Thyroid gland (tissue), 4 donors: ENCODE measurements around the gene KLF12. TPM values are rescaled to one million over a fixed set of nuclear protein-coding genes. Genes with fewer than 3 reads are reported as not detected.
A peak's percentile ranks its signal among the peaks of the same experiment; 100 is the strongest.

Source experiments
- DNase-seq, 2 donors: peaks; one replicate each; pipeline ENCODE4 v3.0.0-alpha.2; 2019
- H3K27ac ChIP-seq, 3 donors: fragments of 200-600 bp; sonication (generic); 1 replicate in 2 of 3; 2 replicates in 1 of 3; pipeline ENCODE4 v1.5.1; 2016 to 2019; ENCODE audit warnings: mild to moderate bottlenecking in 1 of 3, moderate library complexity in 1 of 3
- H3K27me3 ChIP-seq: fragments of 200-600 bp; sonication (generic); one replicate; pipeline ENCODE4 v1.5.1; 2019
- H3K36me3 ChIP-seq, 2 donors: fragments of 200-600 bp; sonication (generic); one replicate each; pipeline ENCODE4 v1.5.1; 2016 to 2019
- H3K4me1 ChIP-seq, 2 donors: fragments of 200-600 bp; sonication (generic); one replicate each; pipeline ENCODE4 v1.5.1; 2017 to 2019
- H3K4me3 ChIP-seq, 3 donors: fragments of 200-600 bp; sonication (generic); replicated peaks in 1 of 3; 1 replicate in 2 of 3; 2 replicates in 1 of 3; pipeline ENCODE4 v1.5.1; 2016; ENCODE audit warnings: mild to moderate bottlenecking in 1 of 3
- H3K9me3 ChIP-seq: fragments of 200-600 bp; sonication (generic); one replicate; pipeline ENCODE4 v1.5.1; 2017
- CTCF ChIP-seq, 6 experiments: fragments of 200-600 bp in 3 of 6; fragments of 450-650 bp in 3 of 6; sonication (generic) in 3 of 6; IDR thresholded peaks; one replicate each; pipeline ENCODE4 v1.5.1; 2016 to 2019; ENCODE audit warnings: antibody characterized with exemption in 6 of 6, mild to moderate bottlenecking in 2 of 6, inconsistent platforms in 1 of 6, moderate library complexity in 1 of 6
- POLR2A ChIP-seq, 2 donors: fragments of 450-650 bp; IDR thresholded peaks; one replicate each; pipeline ENCODE4 v1.6.1; 2017; ENCODE audit warnings: antibody characterized with exemption in 2 of 2, mild to moderate bottlenecking in 2 of 2, moderate library complexity in 1 of 2
- WGBS, 2 donors: methylation state at CpG; one replicate each; pipeline ENCODE4 v1.1.5; 2017; 5-methylcytosine and 5-hydroxymethylcytosine counted together
- intact Hi-C: fragments of 100-400 bp; cut with DNase I; formaldehyde crosslinking; loops from one replicate; pipeline ENCODE4 v1.15.1; 2023
- total RNA-seq, 4 donors: library from RNA; depleted of rRNA; stranded (reverse); fragments of >200 nt; gene quantifications; one replicate each; pipeline ENCODE4 v1.2.3, GENCODE V29; 2016

KLF12 gene
- total RNA-seq, 4 donors from 2014 or later = 3.2 to 6.1 (median 5.3) TPM

GRCh38 chr13:74132776-74133656, 1.2 kb downstream of the KLF12 start:
- intact Hi-C loops = loop anchor here (10.0 kb wide), 1 partner anchor 368 kb away; no protein-coding TSS in a partner anchor
- Histone ChIP-seq H3K27ac (peak overlapping the region in 2 of 3 donors; percentile 67 to 71), H3K4me1 (peaks cover 9 to 11% of the 10 kb centered on the region in 2 donors), H3K4me3 (peak overlapping the region; percentile 26 to 78 (median 71)), H3K9me3 (no peaks in the 10 kb centered on the region), H3K36me3 (no peaks in the 10 kb centered on the region), H3K27me3 (no peaks in the 10 kb centered on the region)
- TF ChIP-seq POLR2A (IDR thresholded peaks at IDR 0.05) (no peak), CTCF (IDR thresholded peaks at IDR 0.05) (no peak)
- peak; percentile 6 to 20 for DNase-seq
- 3% methylated on average over 21 to 34 of the region's 34 CpGs for WGBS, 2 donors

- Histone ChIP-seq H3K27me3 (no peaks in the 10 kb centered on the region), H3K4me1 (peaks cover 9 to 11% of the 10 kb centered on the region in 2 donors), H3K9me3 (no peaks in the 10 kb centered on the region), H3K4me3 (peak overlapping the region; percentile 26 to 78 (median 71)), H3K27ac (peak overlapping the region in 2 of 3 donors; percentile 67 to 71), H3K36me3 (no peaks in the 10 kb centered on the region)
- intact Hi-C loops = loop anchor here (10.0 kb wide), 1 partner anchor 367 kb away; no protein-coding TSS in a partner anchor
- TF ChIP-seq CTCF (IDR thresholded peaks at IDR 0.05) = no peak
- TF ChIP-seq POLR2A (IDR thresholded peaks at IDR 0.05) = no peak
- 30 to 42% methylated on average over 17 of the region's 17 CpGs for WGBS, 2 donors
- DNase-seq = peak in 1 of 2 donors; percentile 8
These were observed 1.9 kb downstream of the KLF12 start for GRCh38 chr13:74132152-74132775.

- Histone ChIP-seq H3K4me3 (no peak overlapping the region), H3K9me3 (no peaks in the 10 kb centered on the region), H3K27me3 (no peaks in the 10 kb centered on the region), H3K36me3 (no peaks in the 10 kb centered on the region), H3K4me1 (peaks cover 8 to 9% of the 10 kb centered on the region in 2 donors), H3K27ac (peak overlapping the region in 1 of 3 donors; percentile 19)
- TF ChIP-seq CTCF (IDR thresholded peaks at IDR 0.05) (no peak), POLR2A (IDR thresholded peaks at IDR 0.05) (no peak)
- intact Hi-C loops = loop anchor here (10.0 kb wide), 1 partner anchor 366 kb away; no protein-coding TSS in a partner anchor
- 81 to 83% methylated on average over 3 of the region's 3 CpGs for WGBS, 2 donors
- DNase-seq = no peak
These were observed 3.0 kb downstream of the KLF12 start for GRCh38 chr13:74131227-74131626.

- Histone ChIP-seq H3K27me3 (no peaks in the 10 kb centered on the region), H3K4me1 (peaks cover 6 to 9% of the 10 kb centered on the region in 2 donors), H3K4me3 (no peak overlapping the region), H3K36me3 (no peaks in the 10 kb centered on the region), H3K27ac (no peak overlapping the region), H3K9me3 (no peaks in the 10 kb centered on the region)
- intact Hi-C loops = loop anchor here (10.0 kb wide), 1 partner anchor 365 kb away; no protein-coding TSS in a partner anchor
- no peak for TF ChIP-seq CTCF (IDR thresholded peaks at IDR 0.05)
- TF ChIP-seq POLR2A (IDR thresholded peaks at IDR 0.05) = no peak
- WGBS, 2 donors = 75 to 90% methylated on average over 5 of the region's 5 CpGs
- no peak for DNase-seq
These were observed 4.6 kb downstream of the KLF12 start for GRCh38 chr13:74129500-74130191.
